WTC11 (cell line): ENCODE measurements around the gene ATL3.

Experiments used
- CTCF ChIP-seq: fragments of 200-600 bp; IDR thresholded peaks from 2 replicates; pipeline ENCODE4 v1.8.0; 2022; ENCODE audit warnings: antibody characterized with exemption
- IRF1 ChIP-seq: sonication (generic); formaldehyde crosslinking; IDR thresholded peaks from 2 replicates; pipeline ENCODE4 v1.8.0; 2023; ENCODE audit warnings: missing genetic modification reagents
- JUN ChIP-seq: sonication (generic); formaldehyde crosslinking; IDR thresholded peaks from 2 replicates; pipeline ENCODE4 v1.8.0; 2023; ENCODE audit warnings: mild to moderate bottlenecking, missing genetic modification reagents
- SMAD3 ChIP-seq: sonication (generic); formaldehyde crosslinking; IDR thresholded peaks from 2 replicates; pipeline ENCODE4 v1.8.0; 2022; ENCODE audit warnings: missing genetic modification reagents, mild to moderate bottlenecking, borderline replicate concordance
- SMAD4 ChIP-seq: sonication (generic); formaldehyde crosslinking; IDR thresholded peaks from 2 replicates; pipeline ENCODE4 v1.8.0; 2022; ENCODE audit warnings: mild to moderate bottlenecking, missing genetic modification reagents
- SOX15 ChIP-seq: fragments of 250-450 bp; sonication (Bioruptor Pico); IDR thresholded peaks from 2 replicates; pipeline ENCODE4 v1.9.0; 2021; ENCODE audit warnings: mild to moderate bottlenecking
- TF ChIP-seq, protein P1 (sequence below): fragments of 250-450 bp; sonication (Bioruptor Pico); IDR thresholded peaks from 2 replicates; pipeline ENCODE4 v1.8.0; 2021; ENCODE audit warnings: mild to moderate bottlenecking

- no peak for TF ChIP-seq CTCF
- no peak for TF ChIP-seq SOX15 (CRISPR knock-in tag)
- no peak for TF ChIP-seq JUN (CRISPR knock-in tag)
- TF ChIP-seq, protein P1, sequence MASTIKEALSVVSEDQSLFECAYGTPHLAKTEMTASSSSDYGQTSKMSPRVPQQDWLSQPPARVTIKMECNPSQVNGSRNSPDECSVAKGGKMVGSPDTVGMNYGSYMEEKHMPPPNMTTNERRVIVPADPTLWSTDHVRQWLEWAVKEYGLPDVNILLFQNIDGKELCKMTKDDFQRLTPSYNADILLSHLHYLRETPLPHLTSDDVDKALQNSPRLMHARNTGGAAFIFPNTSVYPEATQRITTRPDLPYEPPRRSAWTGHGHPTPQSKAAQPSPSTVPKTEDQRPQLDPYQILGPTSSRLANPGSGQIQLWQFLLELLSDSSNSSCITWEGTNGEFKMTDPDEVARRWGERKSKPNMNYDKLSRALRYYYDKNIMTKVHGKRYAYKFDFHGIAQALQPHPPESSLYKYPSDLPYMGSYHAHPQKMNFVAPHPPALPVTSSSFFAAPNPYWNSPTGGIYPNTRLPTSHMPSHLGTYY (CRISPR knock-in tag), result no peak
- no peak for TF ChIP-seq IRF1 (CRISPR knock-in tag)
- no peak for TF ChIP-seq SMAD4 (CRISPR knock-in tag)
- no peak for TF ChIP-seq SMAD3
These were observed 18.5 kb downstream of the ATL3 start for GRCh38 chr11:63652671-63653070.
